OCI-LY3 (cell line): Measurements from ENCODE around the gene NTS.

Experiments
- CTCF ChIP-seq: fragments of 200-600, 300-600 bp; sonication (generic); IDR thresholded peaks from 2 replicates; pipeline ENCODE4 v1.5.1; 2014; ENCODE audit warnings: antibody characterized with exemption, low read length, low read depth
- EZH2phosphoT487 ChIP-seq: fragments of 200-600 bp; shearing (Covaris generic); IDR thresholded peaks from 2 replicates; pipeline ENCODE4 v1.6.1; 2018; ENCODE audit warnings: antibody characterized with exemption, mixed run types, low read depth

- no peak for TF ChIP-seq CTCF
- TF ChIP-seq EZH2phosphoT487 = no peak
These were observed 8.2 kb upstream of the NTS start for GRCh38 chr12:85865890-85866289.
